NCI-H748 treated with DMSO at 0.1 percent for 48 hours (cell line): ENCODE data around the gene CFAP46.

Experiments
- DNase-seq: peaks from one replicate; lab custom pipeline; 2025; lab: John Stamatoyannopoulos, UW

Gene CFAP46

GRCh38 chr10:132770061-132771021, 172.0 kb downstream of the CFAP46 start:
- DNase-seq, result no peak

GRCh38 chr10:132768346-132769248, 173.8 kb downstream of the CFAP46 start:
- no peak for DNase-seq

- no peak for DNase-seq
Observed at GRCh38 chr10:132766291-132766690, 176.1 kb downstream of the CFAP46 start.

- DNase-seq, result no peak
Observed at GRCh38 chr10:132765435-132765834, 176.9 kb downstream of the CFAP46 start.

- DNase-seq, result no peak
Observed at GRCh38 chr10:132764108-132764507, 178.3 kb downstream of the CFAP46 start.

- no peak for DNase-seq
Observed at GRCh38 chr10:132763545-132763944, 178.8 kb downstream of the CFAP46 start.

- DNase-seq, result no peak
Observed at GRCh38 chr10:132762267-132762666, 180.1 kb downstream of the CFAP46 start.

GRCh38 chr10:132761395-132762060, 180.8 kb downstream of the CFAP46 start:
- DNase-seq, result no peak

- no peak for DNase-seq
Observed at GRCh38 chr10:132758865-132759264, 183.5 kb downstream of the CFAP46 start.
